Measurements from ENCODE around the gene ELMO1. TPM values are rescaled to one million over a fixed set of nuclear protein-coding genes. Genes with fewer than 3 reads are reported as not detected.
"Not testable (repeated sequence)": the region's sequence is repeated elsewhere in the genome, so short reads cannot be mapped to it uniquely, and the experiment has no call there.

ELMO1 gene
- total RNA-seq, 1 donor from 2014 or later, result 62.2 TPM

DNA sequence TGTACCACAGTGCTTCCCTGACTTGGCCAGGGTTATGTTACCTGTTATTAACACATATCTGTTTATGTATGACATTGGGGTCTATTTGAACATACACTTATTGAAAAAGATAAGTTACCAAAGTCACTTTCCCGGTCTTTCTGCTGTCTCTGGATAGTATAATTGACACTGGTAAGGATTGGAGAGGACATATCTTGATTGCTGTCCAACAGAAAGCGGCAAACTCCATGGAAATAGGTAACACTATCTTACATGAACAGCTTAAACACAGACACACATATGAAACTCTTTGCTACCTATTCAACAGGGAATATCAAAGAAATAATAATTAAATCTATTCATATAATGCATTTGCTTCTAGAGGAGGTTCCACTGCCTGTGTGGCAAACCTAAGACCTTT is 441.9 kb downstream of the ELMO1 start:
- no peak for DNase-seq (ENCODE audit: extremely low read depth, low read depth, low spot score)

DNA sequence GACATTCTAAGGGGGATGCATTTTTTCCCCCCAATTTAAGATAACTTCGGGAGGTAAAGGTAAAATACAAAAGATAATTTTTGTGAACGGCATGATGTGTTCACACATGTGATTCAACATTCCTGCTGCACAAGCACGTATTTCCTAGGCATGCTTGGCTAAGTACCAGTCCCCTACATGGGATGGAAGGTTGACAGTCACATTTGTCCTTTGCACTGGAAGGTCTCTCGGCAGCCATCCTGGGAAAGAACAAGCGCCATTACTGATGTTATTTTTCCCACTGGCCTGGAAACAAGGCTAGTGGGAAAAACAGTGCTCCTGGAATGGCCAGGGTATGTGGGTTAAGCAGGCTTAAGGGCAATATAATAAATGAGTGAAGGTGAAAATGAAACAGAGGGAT is 448.2 kb downstream of the ELMO1 start:
- no peak for DNase-seq (ENCODE audit: extremely low read depth, low read depth, low spot score)

DNA sequence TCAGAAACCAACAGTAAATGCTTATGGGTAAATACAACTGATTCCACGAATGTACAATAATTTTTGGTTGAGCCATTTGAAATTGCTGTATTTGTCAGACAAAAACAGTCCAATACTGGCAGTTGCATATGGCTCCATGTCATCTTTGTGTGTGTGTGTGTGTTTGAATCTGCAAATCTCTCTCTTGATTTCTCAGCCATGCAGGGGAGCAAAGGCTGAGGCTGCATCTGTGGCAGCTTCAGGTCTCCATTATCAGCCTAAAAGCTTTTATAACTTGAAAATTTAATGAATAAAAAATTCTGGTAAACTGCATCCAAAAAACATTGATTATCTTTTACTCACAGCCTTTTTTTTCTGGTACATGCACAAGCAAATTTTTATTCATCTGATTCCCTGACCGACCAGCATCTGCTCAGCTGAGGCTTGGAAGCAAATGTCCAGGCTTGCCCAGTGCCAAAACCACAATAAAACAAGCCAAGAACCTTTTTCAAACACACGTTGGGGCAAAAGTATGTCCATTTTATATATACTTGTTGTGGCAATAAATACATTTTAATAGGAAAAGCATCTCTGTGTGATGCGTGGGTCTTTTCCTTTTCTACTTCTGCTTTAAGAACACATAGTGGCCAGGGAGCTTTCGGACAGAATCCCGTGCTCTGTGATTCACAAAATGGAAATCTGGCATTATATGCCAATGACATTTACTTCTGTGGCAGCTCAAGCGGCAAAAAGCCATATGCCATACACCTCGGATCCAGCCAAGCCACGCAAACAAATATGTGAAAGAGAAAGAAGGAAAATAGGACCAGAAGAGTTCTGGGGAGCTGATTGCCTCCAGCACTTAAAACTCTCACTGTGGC is 448.8 kb downstream of the ELMO1 start:
- no peak for DNase-seq (ENCODE audit: extremely low read depth, low read depth, low spot score)

DNA sequence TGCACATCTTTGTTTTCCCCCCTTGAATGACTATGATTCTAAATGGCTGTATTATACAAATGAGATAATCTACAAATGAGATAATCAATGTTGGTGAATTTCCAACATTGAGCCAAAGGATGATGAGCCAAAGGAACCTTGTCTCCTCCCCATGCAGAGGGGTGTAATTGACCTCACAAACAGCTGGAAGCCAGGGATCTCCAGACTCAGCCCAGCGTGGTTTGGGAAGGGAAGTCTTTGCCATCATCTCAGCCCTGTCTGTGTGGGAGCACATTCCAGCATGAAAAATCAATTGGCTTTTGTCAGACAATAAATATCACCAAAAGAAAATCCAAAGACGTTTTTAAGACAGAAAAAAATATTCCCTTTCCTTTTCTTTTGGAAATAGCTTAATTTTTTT is 452.9 kb downstream of the ELMO1 start:
- DNase-seq (ENCODE audit: extremely low read depth, low read depth, low spot score), result no peak

DNA sequence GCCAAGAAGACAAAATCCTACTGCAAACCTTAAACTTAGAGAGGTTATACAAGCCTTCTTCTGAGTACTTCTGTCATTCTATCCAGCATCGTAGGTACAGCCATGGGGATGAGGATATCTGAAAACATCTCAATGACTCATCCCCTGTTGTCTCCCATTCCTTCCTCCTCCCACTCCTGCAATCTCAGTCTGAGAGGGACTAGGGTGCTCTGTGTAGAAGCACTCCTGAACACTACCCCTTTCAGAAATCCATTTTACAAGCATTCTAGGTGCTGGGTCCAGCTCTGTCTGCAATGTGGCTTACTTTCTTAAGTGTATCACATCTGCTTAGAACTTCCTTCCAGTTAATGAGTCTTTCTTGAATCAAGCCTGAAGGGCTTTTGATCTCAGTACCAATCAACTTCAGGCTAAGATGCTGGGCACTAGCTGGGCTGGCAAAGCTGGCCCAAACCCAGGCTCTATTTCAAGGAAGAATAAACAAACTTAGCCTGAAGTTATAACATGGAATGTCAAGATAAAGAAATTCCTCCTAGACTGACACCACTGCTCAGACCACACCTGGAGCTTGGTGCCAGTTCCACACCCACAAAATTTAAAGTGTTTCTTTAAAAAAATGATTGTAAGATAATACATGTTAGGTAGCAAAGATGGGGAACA is 454.1 kb downstream of the ELMO1 start:
- DNase-seq (ENCODE audit: extremely low read depth, low read depth, low spot score), result no peak

DNA sequence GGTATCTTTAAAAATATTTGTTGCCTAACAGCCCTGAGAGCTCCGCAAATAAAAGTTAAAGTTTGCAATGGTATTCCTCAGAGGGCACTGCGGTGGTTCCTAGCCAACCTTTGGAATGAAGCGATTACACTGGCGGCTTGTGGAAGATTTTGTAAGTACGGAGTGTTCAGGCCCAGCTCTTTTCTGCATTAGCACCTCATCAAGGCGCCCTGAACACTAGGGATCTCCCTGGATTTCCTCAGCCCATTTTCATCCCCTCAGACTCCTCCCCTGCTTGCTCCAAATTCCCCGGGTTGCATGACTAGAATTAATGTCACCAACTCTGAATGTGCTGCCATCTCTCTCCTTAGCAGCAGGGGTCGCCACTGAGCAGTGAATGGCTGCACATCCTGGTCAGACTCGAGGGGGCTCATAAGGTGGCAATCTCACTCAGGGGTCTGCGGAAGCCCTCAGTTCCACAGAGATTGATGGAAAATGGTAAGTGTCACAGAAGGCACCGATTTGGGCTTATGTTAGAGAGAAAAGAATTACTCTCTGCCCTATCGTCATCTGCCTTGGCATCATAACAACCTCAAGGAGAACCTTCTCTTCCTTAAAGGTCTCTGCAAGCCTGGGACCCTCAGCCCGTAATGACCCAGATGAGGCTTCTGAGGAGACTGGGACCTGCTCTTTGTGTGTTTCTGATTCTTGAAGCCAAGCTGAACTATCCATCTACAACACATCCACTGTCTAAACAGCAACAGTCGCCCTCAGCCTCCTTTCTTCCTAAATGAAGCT is 461.5 kb downstream of the ELMO1 start:
- DNase-seq (ENCODE audit: extremely low read depth, low read depth, low spot score), result no peak

DNA sequence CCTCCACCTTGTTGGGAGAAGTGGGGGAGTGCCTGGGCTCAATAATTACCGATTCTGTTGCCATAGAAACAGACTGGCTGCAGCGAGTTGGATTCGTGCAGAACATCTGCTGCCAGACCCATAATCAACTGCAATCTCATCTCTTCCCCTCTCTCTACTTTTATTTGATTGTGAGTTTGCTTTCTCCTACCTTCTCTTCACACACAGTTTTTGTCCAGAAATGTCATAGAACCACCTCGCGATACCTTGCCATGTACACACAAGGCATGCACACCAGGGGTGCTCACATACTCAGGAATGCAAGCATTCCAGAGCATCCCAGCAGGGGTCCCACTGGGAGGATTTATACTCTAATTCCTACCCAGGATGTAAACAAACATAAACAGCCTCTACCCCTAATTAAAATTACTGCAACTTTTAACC is 462.1 kb downstream of the ELMO1 start:
- DNase-seq (ENCODE audit: extremely low read depth, low read depth, low spot score), result no peak

DNA sequence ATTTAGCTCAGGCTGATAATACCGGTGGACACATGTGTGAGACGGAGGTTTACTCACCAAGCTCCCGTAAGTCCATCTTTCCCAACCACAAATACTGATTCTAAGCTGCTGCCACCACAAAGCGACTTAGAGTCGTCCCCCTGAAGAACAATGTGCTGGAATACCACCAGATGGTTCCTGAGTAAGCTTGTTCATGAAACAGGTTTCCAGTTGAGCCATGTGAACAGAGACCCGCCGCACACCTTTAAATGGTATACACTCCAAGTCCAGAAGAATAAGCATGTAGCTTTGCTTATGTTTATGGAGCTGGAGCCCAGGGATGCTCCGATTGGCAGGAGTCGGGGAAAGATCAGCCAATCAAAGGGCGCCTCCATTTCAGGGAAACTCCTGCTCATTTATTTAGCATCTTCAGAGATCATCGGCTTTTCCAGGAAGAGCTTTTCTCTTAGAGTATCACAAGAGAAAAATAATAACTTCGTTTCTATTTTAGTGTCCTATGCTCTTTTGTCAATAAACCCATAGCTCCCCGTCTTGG is 462.7 kb downstream of the ELMO1 start:
- no peak for DNase-seq (ENCODE audit: extremely low read depth, low read depth, low spot score)

DNA sequence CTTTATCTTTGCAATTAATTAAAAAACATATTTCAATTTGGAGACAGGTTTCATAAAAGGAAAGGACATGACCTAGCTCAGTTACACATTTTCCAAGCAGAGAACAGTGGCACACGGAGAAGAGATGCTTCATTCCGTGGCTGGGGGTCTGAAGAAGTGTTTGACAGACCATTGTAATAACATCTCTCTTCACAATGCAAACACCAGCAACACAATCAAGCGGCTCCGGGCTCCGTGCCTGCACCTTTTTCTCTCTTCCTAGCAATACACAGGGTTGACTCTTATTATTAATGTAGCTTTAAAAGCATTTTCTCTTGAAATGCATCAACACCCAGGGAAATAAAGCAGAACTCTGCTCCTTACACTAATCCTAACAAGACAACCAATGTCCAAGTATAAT is 463.3 kb downstream of the ELMO1 start:
- DNase-seq (ENCODE audit: extremely low read depth, low read depth, low spot score), result no peak

DNA sequence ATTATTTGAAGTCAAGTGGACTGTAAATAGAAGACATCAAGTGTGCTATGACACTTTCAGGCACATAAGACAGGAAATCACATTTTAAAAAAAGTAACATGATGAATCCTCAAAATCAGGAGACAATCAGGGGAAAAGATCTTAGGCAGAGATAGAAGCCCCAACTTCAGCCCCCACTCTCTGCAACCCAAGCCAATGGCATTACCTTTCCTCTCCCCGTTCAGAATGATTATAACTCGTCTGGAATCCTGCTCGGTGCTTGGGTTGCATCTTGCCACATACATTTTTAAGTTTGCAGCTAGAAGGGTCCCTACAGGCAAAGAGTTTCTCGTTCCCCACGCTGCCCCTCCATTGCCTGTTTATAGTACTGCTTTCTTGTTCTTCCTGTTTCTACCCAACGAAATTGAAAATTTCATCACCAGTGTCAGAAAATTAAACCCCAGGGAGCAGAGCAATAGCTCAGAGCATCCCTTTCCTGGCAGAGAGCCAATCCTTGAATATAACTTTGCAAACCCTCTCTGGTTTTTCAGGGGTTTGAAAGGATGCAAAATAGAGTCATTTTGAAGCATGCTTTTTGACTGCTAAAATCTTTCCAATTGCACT is 463.9 kb downstream of the ELMO1 start:
- no peak for DNase-seq (ENCODE audit: extremely low read depth, low read depth, low spot score)

DNA sequence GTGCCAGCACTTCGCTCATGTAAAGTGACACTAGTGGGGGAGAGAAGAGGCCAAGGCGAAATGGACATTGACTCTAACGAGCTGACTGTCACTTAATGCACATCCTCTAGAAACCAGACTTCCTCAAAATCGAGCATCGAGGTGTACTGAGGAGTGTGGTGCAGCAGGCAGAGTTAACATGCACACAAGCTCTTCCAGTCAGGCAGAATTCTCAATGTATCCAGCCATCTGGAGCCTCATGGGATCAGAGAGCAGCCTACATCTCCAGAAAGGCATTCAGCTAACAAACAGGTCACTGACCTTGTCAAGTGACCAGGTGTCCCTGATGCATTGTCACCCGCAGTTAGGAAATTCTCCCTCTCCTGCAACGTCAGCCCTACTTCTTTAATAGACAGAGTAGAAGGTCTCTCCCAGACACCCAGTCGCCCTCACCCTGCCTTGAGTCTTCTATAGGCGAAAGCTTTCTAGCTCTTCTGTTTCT is 464.6 kb downstream of the ELMO1 start:
- DNase-seq (ENCODE audit: extremely low read depth, low read depth, low spot score), result no peak

DNA sequence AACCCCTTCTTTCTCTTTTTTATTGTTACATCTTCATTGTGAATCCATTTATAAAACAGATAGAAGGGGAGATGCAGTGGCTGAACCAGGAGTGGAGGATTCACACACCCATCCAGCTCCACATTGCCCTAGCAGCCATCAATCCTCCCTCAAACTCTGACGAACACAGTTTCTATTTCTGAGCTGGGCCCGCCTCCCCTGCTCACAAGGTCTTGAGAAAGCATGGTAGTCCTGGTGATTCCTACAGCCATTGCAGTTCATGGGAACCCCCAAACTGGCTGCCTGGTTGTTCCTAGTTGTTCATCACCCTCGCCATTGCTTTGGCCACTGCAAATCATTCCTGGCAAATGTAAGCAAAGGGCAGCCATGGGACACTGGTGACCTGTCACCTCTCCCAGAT is 465.9 kb downstream of the ELMO1 start:
- DNase-seq (ENCODE audit: extremely low read depth, low read depth, low spot score), result no peak

DNA sequence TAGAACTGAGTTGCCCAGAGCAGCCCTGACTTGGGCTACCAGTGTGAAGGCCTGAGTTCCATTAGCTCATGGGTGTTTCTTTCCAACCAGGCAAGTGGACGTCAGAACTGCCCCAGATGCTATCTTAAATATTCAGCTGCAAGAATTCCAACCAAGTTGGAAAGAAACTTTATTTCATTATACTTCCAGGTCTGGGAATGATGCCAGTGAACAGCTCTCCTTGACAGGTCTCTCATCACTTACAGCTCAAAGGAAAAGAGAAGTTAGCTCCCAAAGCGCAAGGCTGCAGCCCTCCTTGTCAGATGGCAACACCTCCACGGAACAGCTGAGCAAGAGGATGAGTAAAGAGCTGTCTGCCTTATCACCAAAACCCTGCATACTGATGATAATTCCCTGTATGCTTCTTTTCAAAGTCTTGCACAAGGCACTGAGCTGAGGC is 468.8 kb downstream of the ELMO1 start:
- no peak for DNase-seq (ENCODE audit: extremely low read depth, low read depth, low spot score)

DNA sequence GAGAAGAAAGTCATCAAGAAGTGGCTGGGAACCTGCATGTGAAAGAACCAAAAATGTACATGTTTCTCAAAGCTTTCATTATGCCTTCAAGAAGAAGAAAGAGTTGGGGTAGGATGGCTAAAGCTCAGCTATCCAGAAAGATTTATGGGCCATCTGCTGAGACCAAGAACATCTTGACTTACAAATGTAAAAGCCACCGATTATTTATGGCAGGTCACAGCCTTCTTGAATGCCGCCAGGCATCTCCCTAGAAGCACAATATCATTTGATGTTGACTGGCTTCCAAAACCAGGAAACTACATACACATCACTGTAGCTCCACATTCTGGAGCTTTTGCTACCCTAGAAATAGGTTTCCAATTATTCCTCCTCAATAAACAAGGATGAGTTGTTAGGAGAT is 470.2 kb downstream of the ELMO1 start:
- no peak for DNase-seq (ENCODE audit: extremely low read depth, low read depth, low spot score)

DNA sequence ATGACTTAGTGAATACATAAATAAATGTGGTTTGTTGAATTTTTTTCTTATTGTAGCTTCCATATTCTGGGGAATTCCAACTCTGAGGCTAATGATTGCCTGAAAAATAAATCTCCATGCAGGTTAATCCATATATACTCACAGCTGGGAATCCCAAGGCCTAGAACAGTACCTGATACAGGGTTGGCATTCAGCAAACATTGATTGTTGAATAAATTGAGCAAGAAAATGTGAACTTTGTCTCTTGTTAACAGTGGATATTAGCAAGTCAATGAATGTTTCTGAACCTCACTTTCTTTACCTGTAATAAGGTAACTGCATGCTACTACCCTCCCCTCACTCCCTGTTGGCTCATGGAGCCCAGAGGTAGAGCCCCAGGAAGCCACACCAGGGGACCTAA is 470.8 kb downstream of the ELMO1 start:
- DNase-seq (ENCODE audit: extremely low read depth, low read depth, low spot score), result no peak

DNA sequence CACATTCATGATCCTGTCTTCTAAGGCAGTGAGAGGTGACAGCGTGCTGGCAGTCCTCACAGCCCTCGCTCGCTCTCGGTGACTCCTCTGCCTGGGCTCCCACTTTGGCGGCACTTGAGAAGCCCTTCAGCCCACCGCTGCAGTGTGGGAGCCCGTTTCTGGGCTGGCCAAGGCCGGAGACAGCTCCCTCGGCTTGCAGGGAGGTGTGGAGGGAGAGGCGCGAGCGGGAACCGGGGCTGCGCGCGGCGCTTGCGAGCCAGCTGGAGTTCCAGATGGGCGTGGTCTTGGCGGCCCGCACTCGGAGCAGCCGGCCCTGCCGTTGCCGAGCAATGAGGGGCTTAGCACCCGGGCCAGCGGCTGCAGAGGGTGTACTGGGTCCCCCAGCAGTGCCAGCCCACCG is 475.1 kb downstream of the ELMO1 start:
- DNase-seq (ENCODE audit: extremely low read depth, low read depth, low spot score), result not testable (repeated sequence)

DNA sequence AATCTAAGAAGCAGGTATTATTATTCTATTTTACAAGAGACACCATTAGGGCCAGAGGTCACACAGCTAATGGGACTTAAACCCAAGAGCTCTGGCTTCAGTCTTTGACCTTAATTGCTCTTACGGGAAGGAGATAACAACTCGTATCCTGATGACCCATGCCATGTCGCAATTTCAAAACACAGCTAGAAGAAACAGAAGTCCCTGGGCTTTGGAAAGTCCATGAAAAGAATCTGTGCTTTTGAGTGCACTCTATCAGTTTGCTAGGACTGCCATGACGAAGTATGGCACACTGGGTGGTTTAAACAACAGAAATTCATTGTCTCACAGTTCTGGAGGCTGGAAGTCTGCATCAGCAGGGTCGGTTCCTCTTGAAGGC is 476.5 kb downstream of the ELMO1 start:
- no peak for DNase-seq (ENCODE audit: extremely low read depth, low read depth, low spot score)

DNA sequence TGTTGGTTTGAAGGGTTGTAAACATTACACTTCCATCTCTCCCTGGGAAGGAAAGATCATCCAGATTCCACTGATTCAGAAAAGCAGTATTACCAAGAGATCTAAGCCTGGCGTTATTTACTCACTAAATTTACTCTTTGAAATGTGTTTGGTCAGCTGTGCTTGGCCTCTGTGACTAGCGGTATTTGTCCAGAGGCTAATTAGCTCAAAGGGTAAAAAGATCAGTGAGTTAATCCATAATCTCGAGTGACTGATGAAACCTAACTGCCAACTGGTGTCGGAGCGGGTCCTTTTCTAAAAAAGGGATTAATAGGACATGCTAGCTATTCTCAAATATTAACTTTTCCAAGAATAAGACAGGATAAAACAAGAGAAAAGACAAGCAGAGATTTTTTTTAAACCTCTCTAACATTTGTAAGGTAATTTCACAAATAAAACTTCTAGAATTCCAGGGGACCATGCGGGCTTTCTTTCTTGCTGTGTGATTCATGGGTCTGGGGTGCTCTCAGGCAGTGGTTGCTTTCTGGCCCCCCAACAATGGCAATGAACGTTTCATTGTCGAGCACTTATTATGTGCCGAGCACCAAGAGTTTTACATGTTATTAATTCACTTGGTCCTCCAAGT is 477.0 kb downstream of the ELMO1 start:
- no peak for DNase-seq (ENCODE audit: extremely low read depth, low read depth, low spot score)

DNA sequence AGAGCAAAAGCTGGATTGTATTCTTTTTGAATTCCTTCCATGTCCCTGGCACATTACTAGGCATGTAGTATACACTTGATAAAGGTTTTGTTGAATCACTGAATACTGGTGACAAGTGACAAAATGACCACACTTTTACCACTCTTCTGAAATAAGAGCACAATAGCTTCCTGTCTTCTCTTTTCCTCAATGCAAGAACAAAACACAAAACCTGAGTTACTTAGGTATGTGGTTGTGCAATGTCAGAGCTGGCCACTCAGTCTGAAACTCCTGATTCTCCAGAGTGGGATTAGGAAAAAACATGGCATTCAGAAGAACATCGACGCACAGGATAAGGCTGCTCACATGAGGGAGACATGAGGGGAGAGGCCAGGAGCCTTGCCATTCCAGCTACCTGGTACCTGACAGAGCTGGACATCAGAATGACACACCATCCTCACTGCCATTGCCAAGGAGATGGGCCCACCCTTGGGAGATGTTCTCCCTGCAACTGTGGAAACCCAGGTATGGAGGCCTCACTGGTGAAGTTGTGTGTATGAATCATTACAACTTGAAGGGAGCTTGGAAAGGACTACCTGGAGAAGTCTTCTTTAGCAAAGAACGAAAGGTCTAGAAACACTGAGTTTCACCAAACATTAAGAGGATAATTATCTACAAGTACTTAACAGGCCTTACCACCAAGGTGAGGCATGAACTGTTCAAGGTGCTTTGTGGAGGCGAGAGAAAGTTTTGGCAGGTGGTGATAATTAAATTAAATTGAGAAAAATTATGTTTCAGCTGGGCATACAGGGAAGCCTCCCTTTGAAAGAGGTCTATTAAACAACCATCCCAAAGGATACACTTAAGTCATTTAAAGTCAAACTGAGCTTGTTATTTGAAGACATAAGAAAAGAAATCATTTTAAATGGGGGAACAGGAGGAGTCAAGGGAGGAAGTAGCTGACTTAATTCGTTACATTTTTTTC is 477.8 kb downstream of the ELMO1 start:
- no peak for DNase-seq (ENCODE audit: extremely low read depth, low read depth, low spot score)

Data from glomerular endothelial cell (primary cell).